Measurements from ENCODE around the gene NACA.
A peak's percentile ranks its signal among the peaks of the same experiment; 100 is the strongest.
"Not testable (repeated sequence)": the region's sequence is repeated elsewhere in the genome, so short reads cannot be mapped to it uniquely, and the experiment has no call there.

NACA gene

DNA sequence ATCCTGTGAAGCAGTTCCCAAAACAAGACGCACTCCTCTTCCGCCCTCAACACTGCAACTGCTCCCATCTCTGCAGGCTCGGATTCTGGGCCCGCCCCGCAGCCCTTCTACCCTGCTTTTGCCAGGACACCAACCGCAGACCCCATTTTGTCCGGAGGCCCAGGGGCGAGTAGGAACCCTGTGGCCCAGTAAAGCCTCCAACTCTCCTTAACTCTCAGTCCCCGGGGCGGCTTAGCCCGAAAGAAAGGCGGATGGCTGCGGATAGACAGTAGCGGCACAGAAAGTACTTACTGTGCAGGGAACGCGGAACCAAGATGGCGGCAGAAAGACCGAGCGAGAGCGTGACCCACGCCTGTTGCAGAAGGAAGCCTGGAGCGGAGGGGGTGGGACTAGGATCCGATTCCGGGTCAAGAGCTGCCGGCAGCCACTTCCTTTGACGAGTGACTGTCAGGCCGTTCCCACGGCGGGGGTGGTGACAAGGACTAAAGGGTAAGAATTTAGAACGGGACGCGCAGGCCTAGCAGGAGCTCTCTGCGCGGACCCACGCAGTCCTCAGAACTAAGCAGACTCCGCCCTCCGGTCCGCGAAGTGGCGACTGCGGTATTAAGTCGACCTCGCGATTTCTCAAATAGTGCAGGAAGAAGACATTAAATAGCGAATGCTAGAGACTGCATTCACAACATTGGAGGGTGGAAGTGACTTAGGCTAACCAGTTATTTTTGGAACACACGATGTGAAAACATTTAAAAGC lies at the start of gene NACA:
Gene NACA, minus strand, starts transcription at position 328 of the 751 bp plus-strand sequence. CDS start 778 bp downstream, outside the sequence.
- DNase-seq (ENCODE audit: low read depth), result peak; percentile 99

- no peak for DNase-seq (ENCODE audit: low read depth)
Observed at GRCh38 chr12:56773113-56773512, 48.0 kb upstream of the NACA start.

DNA sequence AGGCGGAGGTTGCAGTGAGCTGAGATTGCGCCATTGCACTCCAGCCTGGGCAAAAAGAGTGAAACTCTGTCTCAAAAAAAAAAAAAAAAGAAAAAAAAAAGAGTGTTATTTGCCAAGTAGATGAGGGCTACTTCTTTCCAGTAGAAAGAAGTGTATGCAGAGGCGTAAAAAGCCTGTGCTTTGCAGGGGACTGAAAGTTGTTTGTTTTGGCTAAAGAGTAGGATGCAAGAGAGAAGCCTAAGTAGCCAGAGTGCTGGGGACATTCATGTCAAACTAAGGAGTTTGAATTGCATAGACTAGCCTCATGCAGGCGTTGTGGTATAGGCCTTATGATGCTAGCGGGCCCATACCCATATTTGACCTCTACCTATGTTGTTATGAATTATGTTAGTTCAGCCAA lies 47.5 kb upstream of the NACA start:
- DNase-seq (ENCODE audit: low read depth), result no peak

DNA sequence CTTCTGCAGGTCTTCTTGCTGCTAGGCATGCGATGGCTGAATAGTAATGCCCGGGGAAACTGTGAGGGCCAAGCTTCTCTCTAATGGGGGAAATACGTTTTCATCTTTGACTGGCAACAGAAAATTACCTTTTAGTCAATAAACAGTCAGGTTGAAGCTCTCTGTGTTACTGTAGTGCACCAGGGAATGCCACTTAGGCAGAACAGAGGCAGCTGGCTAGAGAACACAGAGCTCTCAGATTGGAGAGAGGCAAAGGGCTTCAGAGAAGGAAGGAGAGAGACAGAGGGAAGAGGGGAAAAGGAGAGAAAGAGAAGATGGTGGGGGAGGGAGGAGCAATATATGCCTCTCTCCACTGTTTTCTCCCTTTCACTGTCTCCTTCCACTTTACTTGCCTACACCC lies 44.8 kb upstream of the NACA start:
- DNase-seq (ENCODE audit: low read depth), result no peak

- DNase-seq (ENCODE audit: low read depth), result no peak
Observed at GRCh38 chr12:56768424-56768823, 43.3 kb upstream of the NACA start.

GRCh38 chr12:56766535-56766934 lies 41.4 kb upstream of the NACA start:
- no peak for DNase-seq (ENCODE audit: low read depth)

DNA sequence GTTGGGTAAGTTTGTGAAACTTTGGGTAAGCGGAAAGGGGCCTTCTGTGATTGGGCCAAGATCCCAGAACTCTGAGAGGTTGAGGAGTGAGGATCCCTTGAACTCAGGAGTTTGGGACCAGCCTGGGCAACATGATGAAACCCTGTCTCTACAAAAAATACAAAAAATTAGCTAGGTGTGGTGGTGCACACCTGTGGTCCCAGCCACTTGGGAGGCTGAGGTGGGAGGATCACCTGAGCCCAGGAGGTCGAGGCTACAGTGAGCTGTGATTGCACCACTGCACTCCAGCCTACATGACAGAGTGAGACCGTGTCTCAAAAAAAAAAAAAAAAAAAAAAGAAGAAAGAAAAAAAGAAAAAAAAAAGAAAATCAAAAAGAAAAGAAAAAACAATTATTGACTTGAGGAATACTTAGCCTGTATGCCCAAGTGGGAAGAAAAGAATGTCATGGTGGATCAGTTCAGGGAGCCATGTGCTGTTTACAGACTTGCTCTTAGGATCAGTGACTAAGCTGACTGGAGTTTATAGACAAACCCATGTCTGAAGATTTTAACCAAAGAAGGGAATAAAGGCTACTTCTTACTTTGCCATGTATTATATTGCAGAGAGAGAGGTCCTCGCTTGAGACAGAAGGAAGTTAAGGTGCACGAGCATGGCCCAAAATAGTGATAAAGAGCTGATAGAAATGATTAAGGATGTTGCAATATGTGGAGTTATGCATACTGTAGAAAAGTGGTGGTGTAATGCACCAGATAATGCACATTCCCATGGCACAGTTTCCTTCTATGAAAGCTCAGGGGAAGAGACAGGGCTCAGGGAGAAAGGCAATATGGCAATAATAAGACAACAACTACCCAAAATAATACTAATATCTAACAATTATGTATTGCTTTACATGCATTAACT lies 38.9 kb upstream of the NACA start:
- no peak for DNase-seq (ENCODE audit: low read depth)

DNA sequence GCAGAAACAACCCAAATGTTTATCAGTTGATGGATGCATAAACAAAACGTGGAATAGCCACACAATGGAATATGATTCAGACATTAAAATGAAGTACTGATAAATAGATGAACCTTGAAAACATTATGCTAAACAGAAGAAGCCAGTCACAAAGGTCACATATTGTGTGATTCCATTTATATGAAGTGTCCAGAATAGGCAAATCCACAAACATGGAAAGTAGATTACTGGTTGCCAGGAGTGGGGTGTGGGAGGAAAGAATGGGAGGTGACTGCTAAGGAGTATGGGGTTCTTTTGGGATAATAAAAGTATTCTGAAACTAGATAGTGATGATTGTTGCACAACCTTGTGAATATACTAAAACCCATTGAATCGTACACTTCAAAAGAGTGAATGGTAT lies 36.7 kb upstream of the NACA start:
- DNase-seq (ENCODE audit: low read depth), result no peak

GRCh38 chr12:56760460-56760859 lies 35.4 kb upstream of the NACA start:
- no peak for DNase-seq (ENCODE audit: low read depth)

- no peak for DNase-seq (ENCODE audit: low read depth)
Observed at GRCh38 chr12:56759263-56759908, 34.3 kb upstream of the NACA start.

- DNase-seq (ENCODE audit: low read depth), result no peak
Observed at GRCh38 chr12:56758728-56759262, 33.7 kb upstream of the NACA start.

GRCh38 chr12:56757971-56758370 lies 32.9 kb upstream of the NACA start:
- not testable (repeated sequence) for DNase-seq (ENCODE audit: low read depth)

- DNase-seq (ENCODE audit: low read depth), result no peak
Observed at GRCh38 chr12:56753566-56753965, 28.5 kb upstream of the NACA start.

DNA sequence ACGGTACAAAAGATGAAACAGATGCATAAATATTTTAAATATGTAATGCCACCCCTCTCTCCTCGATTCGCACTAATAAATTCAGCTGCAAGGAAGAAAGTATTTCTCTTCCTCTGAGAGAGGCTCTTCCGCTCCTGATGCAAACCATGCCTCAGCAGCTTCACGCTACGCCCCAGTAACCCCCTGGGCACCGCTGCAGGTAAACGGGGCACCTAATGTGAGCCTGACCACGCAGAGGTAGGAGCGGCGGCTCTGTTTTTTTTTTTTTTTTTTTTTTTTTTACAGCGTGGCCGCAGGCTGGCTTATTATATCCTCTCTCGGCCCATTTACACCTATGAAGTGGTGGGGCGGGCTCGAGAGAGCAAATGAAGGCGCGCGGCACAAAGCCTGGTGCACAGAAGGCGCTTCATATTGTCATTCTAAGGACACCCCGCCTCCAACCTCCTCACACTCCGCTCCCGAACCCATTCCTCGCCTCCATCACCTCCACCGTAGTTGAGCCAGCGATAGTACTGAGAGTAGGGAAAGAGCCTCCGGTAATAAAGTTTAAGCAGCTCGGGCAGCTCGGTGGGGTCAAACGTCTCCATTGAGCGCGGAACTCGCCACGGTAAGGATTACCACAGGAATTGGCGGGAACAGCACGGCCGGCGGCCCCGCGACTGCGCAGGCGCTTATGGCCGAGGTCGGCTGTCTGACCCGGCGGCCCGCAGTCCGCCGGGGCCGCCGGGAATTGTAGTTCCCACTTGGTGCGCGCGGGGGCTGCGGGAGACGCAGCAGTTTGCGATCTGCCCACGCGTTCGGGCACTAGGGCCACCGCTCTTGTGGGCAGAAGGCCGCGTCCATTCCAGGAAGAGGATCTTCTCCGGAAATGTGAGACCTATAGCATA lies 26.9 kb upstream of the NACA start, which contains the start of gene PRIM1:
Gene PRIM1, minus strand, starts transcription at position 612 of the 887 bp plus-strand sequence. Its CDS starts 25 bp downstream, at position 587.
- peak; percentile 72 for DNase-seq (ENCODE audit: low read depth)

- not testable (repeated sequence) for DNase-seq (ENCODE audit: low read depth)
Observed at GRCh38 chr12:56750596-56750995, 25.5 kb upstream of the NACA start.

DNA sequence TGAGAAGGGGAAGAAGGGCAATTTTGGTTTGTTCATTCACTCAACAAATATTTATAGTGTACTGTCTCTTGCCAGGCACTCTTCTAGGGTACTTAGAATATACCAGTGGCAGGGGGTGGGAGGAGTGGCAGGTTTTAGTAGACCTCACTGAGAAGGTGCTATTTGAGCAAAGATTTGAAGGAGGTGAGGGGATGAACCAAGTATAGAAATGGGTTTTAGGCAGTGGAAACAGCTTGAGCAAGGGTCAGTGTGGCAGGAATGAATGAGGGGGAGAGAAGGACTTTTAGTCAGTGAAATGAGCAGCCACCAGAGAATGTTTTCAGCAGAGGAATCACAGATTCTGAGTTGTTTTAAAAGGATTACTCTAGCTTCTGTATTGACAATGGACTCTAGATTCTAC lies 24.8 kb upstream of the NACA start:
- DNase-seq (ENCODE audit: low read depth), result no peak

- DNase-seq (ENCODE audit: low read depth), result no peak
Observed at GRCh38 chr12:56749359-56749758, 24.3 kb upstream of the NACA start.

GRCh38 chr12:56728139-56728861 lies 3.2 kb upstream of the NACA start:
- no peak for DNase-seq (ENCODE audit: low read depth)

- DNase-seq (ENCODE audit: low read depth), result not testable (repeated sequence)
Observed at GRCh38 chr12:56726196-56726675, 1.1 kb upstream of the NACA start.

- DNase-seq (ENCODE audit: low read depth), result no peak
Observed at GRCh38 chr12:56725723-56726102, 614 bp upstream of the NACA start.

DNA sequence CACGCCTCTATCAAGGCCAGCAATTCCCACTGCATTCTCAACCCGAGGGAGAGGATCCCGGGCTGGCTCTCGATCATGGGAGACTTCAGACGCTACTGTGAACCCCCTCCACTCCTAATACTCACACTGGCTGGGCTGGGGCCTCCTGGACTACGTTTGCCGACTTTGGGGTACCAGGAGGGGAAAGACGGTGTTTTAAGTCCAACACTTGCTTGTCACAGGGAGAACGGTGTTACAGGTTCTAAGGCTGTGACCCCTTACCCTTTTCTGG lies 463 bp downstream of the NACA start:
- DNase-seq (ENCODE audit: low read depth), result no peak

All from activated gamma-delta T cell treated with anti-CD3 and anti-CD28 coated beads, Interleukin-2, amount 50 U/mL, for 16 hours (primary cell).